A673 (cell line): ENCODE data around the gene ANKRD44.

Experiments used
- CTCF ChIP-seq: fragments of 300-800, 200-600 bp; sonication (generic); conservative IDR thresholded peaks from 2 replicates; pipeline ENCODE4 v1.5.1; 2017; ENCODE audit warnings: low read depth, mild to moderate bottlenecking, antibody characterized with exemption, low read length, moderate library complexity, mixed read lengths
- EZH2 ChIP-seq: fragments of 200-600 bp; sonication (generic); IDR thresholded peaks from 2 replicates; pipeline ENCODE4 v1.6.1; 2017; ENCODE audit warnings: borderline replicate concordance, low read depth, mild to moderate bottlenecking, mixed read lengths, antibody characterized with exemption, low read length; ENCODE audit not compliant: poor library complexity, severe bottlenecking

GRCh38 chr2:196990092-196990491 is 320.5 kb downstream of the ANKRD44 start:
- TF ChIP-seq EZH2: no peak
- TF ChIP-seq CTCF: no peak
